Spleen (tissue), 11 donors: ENCODE results near the gene NEDD4L. TPM values are rescaled to one million over a fixed set of nuclear protein-coding genes. Genes with fewer than 3 reads are reported as not detected.
A peak's percentile ranks its signal among the peaks of the same experiment; 100 is the strongest.

ENCODE experiments used
- DNase-seq: peaks from one replicate; pipeline ENCODE4 v3.0.0-alpha.2; 2020
- H3K27ac ChIP-seq, 8 donors: fragments of 200-600 bp; sonication (generic) in 7 of 8; 1 replicate in 4 of 8; 2 replicates in 4 of 8; pipeline versions ENCODE4 v1.5.0 to v1.8.0; 2016 to 2021; ENCODE audit warnings: inconsistent platforms in 4 of 8, mild to moderate bottlenecking in 4 of 8, moderate library complexity in 1 of 8
- H3K27me3 ChIP-seq, 7 donors: fragments of 200-600 bp; sonication (generic) in 6 of 7; replicated peaks in 1 of 7; 1 replicate in 4 of 7; 2 replicates in 3 of 7; pipeline versions ENCODE4 v1.5.0 to v1.8.0; 2016 to 2021; ENCODE audit warnings: inconsistent platforms in 3 of 7, mild to moderate bottlenecking in 1 of 7
- H3K36me3 ChIP-seq, 6 donors: fragments of 200-600 bp; sonication (generic) in 5 of 6; 1 replicate in 4 of 6; 2 replicates in 2 of 6; pipeline versions ENCODE4 v1.5.0 to v1.8.0; 2016 to 2021; ENCODE audit warnings: inconsistent platforms in 2 of 6
- H3K4me1 ChIP-seq, 6 donors: fragments of 200-600 bp; sonication (generic) in 5 of 6; 1 replicate in 3 of 6; 2 replicates in 3 of 6; pipeline versions ENCODE4 v1.5.0 to v1.8.0; 2016 to 2021; ENCODE audit warnings: inconsistent platforms in 3 of 6
- H3K4me3 ChIP-seq, 8 donors: fragments of 200-600 bp; sonication (generic) in 7 of 8; 1 replicate in 4 of 8; 2 replicates in 4 of 8; pipeline versions ENCODE4 v1.5.0 to v1.8.0; 2016 to 2021; ENCODE audit warnings: inconsistent platforms in 4 of 8, mild to moderate bottlenecking in 4 of 8, moderate library complexity in 2 of 8
- H3K9me3 ChIP-seq, 8 donors: fragments of 200-600 bp; sonication (generic) in 7 of 8; 1 replicate in 4 of 8; 2 replicates in 4 of 8; pipeline versions ENCODE4 v1.5.0 to v1.8.0; 2016 to 2021; ENCODE audit warnings: inconsistent platforms in 4 of 8
- POLR2A ChIP-seq, 3 donors: fragments of 450-650 bp; IDR thresholded peaks; one replicate each; pipeline ENCODE4 v1.5.1; 2017; ENCODE audit warnings: antibody characterized with exemption in 3 of 3, mild to moderate bottlenecking in 1 of 3
- POLR2AphosphoS5 ChIP-seq, 3 donors: sonication (generic); formaldehyde crosslinking; IDR thresholded peaks; one replicate each; pipeline ENCODE4 v1.5.1; 2017; ENCODE audit warnings: antibody characterized with exemption in 3 of 3
- WGBS, 5 donors: extraction: QIAGEN DNeasy Blood & Tissue Kit in 3 of 5; methylation state at CpG; one replicate each; pipeline versions ENCODE4 v1.1.5 to v1.1.7; 2013 to 2018; 5-methylcytosine and 5-hydroxymethylcytosine counted together
- intact Hi-C: fragments of 100-400 bp; cut with DNase I; formaldehyde crosslinking; loops from one replicate; pipeline ENCODE4 v1.15.0; 2023; ENCODE audit warnings: low total_unique reads
- polyA plus RNA-seq, 3 donors: library from polyadenylated mRNA; stranded (reverse); fragments of 200-250 nt; gene quantifications; one replicate each; pipeline ENCODE4 v1.2.1, GENCODE V29; 2013
- total RNA-seq, 7 donors: library from RNA; depleted of rRNA in 3 of 7; stranded (reverse); fragments of >200 nt in 3 of 7; fragmentation: NEBNext Ultra II Directional in 4 of 7; extraction: Animal tissue kit (Norgen Biotek cat#: 25700) in 4 of 7; gene quantifications; one replicate each; pipeline versions ENCODE4 v1.1.0 to v1.2.1, GENCODE V29; 2016 to 2021
- TF ChIP-seq, protein P1 (sequence below), 11 experiments: fragments of 200-600 bp in 7 of 11; fragments of 450-650 bp in 4 of 11; sonication (generic) in 4 of 11; IDR thresholded peaks in 8 of 11; conservative IDR thresholded peaks in 3 of 11; 1 replicate in 7 of 11; 2 replicates in 4 of 11; pipeline versions ENCODE4 v1.4.0 to v1.8.0; 2016 to 2021; ENCODE audit warnings: antibody characterized with exemption in 11 of 11, inconsistent platforms in 4 of 11, mild to moderate bottlenecking in 1 of 11
- donor health status: healthy with polysubstance abuse.
- donor health status: DM: no; HTN: no; CAD: no; lungs with moderate emphysema.
- donor health status: DM: no; HTN: no; CAD: no.
- donor health status: Bipolar disorder and iron deficiency.
- donor health status: healthy.
- donor health status: DM: no; HTN: no; CAD: no.
- donor health status: DM: yes; HTN: yes; CAD: no.

NEDD4L gene
- total and polyA plus RNA-seq, 10 donors, result 8.7 to 26.9 (median 18.3) TPM

DNA sequence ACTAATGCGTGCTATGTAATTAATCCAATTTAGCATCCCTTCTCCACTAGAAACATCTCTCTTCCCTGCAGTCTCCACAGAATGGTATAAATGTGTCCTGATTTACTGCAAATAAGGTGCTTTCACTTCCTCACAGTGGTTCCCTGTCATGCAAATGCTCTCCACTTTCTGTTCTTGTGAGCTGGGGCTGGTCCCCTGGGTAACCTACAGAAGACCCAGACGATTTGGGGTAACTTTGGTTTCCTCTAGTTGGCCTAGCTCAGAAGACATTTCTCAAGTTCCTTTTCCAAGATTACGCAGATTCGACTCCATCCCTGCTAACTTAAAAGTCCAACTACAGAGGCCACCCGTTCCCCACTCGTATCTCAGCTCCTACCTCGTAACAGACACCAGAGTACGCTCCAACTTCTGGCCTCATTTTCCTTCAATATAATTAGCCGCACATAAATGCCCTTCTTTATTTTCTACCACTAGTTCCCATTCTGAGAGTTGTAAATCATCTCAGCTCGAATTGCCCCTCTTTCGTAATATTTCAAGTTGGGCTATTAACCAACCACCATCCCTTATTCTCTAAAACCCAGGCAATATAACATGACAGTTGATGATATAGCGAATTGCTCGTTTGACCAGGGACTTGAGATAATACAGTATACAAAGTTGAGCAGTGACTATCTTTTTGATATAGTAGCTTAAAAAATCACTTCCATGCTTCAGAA, 28.8 kb upstream of the NEDD4L start:
- DNase-seq, result no peak
- WGBS, 5 donors, result 61 to 70% (median 63%) methylated on average over 13 of the region's 13 CpGs
- Histone ChIP-seq H3K27me3 (no peaks in the 10 kb centered on the region), H3K9me3 (peaks cover 0 to 9% (median 3%) of the 10 kb centered on the region in 8 donors), H3K27ac (peak overlapping the region in 4 of 8 donors; percentile 17 to 57 (median 41)), H3K4me3 (no peak overlapping the region), H3K36me3 (no peaks in the 10 kb centered on the region), H3K4me1 (peaks cover 0 to 20% (median 11%) of the 10 kb centered on the region in 6 donors)
- intact Hi-C loops, result no loop called here
- TF ChIP-seq POLR2A (IDR thresholded peaks at IDR 0.05) (no peak), POLR2AphosphoS5 (IDR thresholded peaks at IDR 0.05) (no peak)
- TF ChIP-seq, protein P1, sequence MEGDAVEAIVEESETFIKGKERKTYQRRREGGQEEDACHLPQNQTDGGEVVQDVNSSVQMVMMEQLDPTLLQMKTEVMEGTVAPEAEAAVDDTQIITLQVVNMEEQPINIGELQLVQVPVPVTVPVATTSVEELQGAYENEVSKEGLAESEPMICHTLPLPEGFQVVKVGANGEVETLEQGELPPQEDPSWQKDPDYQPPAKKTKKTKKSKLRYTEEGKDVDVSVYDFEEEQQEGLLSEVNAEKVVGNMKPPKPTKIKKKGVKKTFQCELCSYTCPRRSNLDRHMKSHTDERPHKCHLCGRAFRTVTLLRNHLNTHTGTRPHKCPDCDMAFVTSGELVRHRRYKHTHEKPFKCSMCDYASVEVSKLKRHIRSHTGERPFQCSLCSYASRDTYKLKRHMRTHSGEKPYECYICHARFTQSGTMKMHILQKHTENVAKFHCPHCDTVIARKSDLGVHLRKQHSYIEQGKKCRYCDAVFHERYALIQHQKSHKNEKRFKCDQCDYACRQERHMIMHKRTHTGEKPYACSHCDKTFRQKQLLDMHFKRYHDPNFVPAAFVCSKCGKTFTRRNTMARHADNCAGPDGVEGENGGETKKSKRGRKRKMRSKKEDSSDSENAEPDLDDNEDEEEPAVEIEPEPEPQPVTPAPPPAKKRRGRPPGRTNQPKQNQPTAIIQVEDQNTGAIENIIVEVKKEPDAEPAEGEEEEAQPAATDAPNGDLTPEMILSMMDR (IDR thresholded peaks at IDR 0.05 in 8 of 11, conservative IDR thresholded peaks at IDR 0.05 in 3 of 11), result no peak

DNA sequence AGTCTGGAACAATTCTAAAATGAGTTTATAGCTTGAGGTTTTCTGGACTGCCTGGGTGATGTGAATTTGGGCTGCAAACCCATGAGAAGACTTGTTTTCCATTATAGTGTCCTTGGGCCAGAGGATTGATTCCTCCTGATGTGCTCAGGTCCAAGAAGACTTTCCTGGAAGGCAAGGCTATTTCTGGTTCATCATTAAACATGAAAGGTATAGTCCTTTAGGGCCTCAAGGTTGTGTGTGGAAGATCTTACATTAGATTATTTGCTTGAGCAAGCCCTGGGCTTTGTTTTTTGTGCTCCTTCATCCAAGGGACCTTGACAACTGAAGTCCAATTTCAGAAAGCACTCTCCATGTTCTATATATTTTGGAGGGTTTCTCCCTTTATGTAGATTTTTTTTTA, 26.8 kb upstream of the NEDD4L start:
- H3K9me3 ChIP-seq, result peaks cover 0 to 9% (median 3%) of the 10 kb centered on the region in 8 donors
- TF ChIP-seq POLR2A (IDR thresholded peaks at IDR 0.05) (no peak), POLR2AphosphoS5 (IDR thresholded peaks at IDR 0.05) (no peak)
- TF ChIP-seq, protein P1 (IDR thresholded peaks at IDR 0.05 in 8 of 11, conservative IDR thresholded peaks at IDR 0.05 in 3 of 11), result no peak
- intact Hi-C loops, result no loop called here
- H3K27ac ChIP-seq, result no peak overlapping the region
- H3K4me1 ChIP-seq, result peaks cover 0 to 20% (median 11%) of the 10 kb centered on the region in 6 donors
- no peaks in the 10 kb centered on the region for H3K36me3 ChIP-seq
- H3K27me3 ChIP-seq, result no peaks in the 10 kb centered on the region
- H3K4me3 ChIP-seq, result no peak overlapping the region
- no peak for DNase-seq

DNA sequence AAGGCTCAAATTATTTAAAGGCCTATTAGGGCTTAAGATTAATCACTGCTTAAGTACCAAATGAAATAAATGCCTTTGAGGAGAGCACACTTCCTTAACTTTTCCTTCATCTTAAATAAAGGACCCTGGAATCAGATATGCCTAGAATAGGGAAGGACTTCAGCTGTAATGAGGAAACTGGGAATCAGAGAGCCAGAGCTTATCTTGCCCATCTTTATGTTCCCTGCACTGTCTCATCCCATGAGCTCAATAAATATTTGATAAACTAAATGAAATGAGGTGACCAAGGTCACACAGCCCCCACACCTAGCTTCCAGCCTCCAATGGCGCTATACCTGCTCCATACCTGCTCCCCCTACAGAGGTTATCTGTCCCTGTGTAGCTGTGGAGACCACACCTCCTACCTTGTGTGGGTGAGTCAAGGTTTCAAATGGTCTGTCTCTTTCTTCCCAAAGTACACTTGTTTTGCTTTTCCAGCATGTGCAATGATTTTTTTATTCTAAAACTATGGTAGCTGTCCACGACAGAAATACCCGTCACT, 23.4 kb upstream of the NEDD4L start:
- TF ChIP-seq POLR2AphosphoS5 (IDR thresholded peaks at IDR 0.05), result no peak
- TF ChIP-seq, protein P1 (IDR thresholded peaks at IDR 0.05 in 8 of 11, conservative IDR thresholded peaks at IDR 0.05 in 3 of 11), result no peak
- TF ChIP-seq POLR2A (IDR thresholded peaks at IDR 0.05), result no peak
- peaks cover 0 to 9% (median 3%) of the 10 kb centered on the region in 8 donors for H3K9me3 ChIP-seq
- no peak for DNase-seq
- intact Hi-C loops, result no loop called here
- 90 to 96% (median 94%) methylated on average over 3 of the region's 3 CpGs for WGBS, 5 donors
- no peak overlapping the region for H3K27ac ChIP-seq
- no peaks in the 10 kb centered on the region for H3K36me3 ChIP-seq
- H3K4me3 ChIP-seq, result no peak overlapping the region
- H3K27me3 ChIP-seq, result no peaks in the 10 kb centered on the region
- H3K4me1 ChIP-seq, result peaks cover 0 to 3% (median under 1%) of the 10 kb centered on the region in 6 donors

DNA sequence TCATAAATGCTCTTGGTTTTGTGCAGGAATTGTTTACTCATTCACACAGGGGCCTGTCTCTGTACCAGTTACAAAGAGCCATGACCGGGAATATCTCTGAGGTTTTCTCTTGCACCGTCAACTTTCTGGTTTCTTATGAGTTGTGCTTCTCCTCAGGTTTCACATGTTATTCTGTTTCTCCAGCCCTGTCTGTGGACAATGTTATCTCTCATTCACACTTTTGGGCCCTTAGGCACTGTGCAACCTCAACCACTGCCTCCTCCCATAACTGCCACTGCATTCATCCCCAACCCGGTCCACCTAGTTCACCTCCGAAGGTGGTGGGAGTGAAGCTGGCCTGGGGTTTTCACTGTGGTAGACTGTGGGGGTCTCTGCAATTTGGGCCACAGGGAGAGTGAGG, 22.5 kb upstream of the NEDD4L start:
- no peak overlapping the region for H3K27ac ChIP-seq
- no peaks in the 10 kb centered on the region for H3K36me3 ChIP-seq
- no peak for DNase-seq
- 93 to 99% (median 96%) methylated on average over 4 of the region's 4 CpGs for WGBS, 5 donors
- no peaks in the 10 kb centered on the region for H3K27me3 ChIP-seq
- TF ChIP-seq POLR2AphosphoS5 (IDR thresholded peaks at IDR 0.05) (no peak), POLR2A (IDR thresholded peaks at IDR 0.05) (no peak)
- TF ChIP-seq, protein P1 (IDR thresholded peaks at IDR 0.05 in 8 of 11, conservative IDR thresholded peaks at IDR 0.05 in 3 of 11), result no peak
- no peaks in the 10 kb centered on the region for H3K4me1 ChIP-seq
- no peak overlapping the region for H3K4me3 ChIP-seq
- peaks cover 0 to 2% (median 0%) of the 10 kb centered on the region in 8 donors for H3K9me3 ChIP-seq
- intact Hi-C loops, result no loop called here
